ENCODE measurements around the gene TOP2A. TPM values are rescaled to one million over a fixed set of nuclear protein-coding genes. Genes with fewer than 3 reads are reported as not detected.

TOP2A gene
- total and polyA plus RNA-seq, 9 of the 15 experiments (the other 6 are each of a cell fraction or from before 2014, with no cell fraction given), result 133 to 347 (median 259) TPM

DNA sequence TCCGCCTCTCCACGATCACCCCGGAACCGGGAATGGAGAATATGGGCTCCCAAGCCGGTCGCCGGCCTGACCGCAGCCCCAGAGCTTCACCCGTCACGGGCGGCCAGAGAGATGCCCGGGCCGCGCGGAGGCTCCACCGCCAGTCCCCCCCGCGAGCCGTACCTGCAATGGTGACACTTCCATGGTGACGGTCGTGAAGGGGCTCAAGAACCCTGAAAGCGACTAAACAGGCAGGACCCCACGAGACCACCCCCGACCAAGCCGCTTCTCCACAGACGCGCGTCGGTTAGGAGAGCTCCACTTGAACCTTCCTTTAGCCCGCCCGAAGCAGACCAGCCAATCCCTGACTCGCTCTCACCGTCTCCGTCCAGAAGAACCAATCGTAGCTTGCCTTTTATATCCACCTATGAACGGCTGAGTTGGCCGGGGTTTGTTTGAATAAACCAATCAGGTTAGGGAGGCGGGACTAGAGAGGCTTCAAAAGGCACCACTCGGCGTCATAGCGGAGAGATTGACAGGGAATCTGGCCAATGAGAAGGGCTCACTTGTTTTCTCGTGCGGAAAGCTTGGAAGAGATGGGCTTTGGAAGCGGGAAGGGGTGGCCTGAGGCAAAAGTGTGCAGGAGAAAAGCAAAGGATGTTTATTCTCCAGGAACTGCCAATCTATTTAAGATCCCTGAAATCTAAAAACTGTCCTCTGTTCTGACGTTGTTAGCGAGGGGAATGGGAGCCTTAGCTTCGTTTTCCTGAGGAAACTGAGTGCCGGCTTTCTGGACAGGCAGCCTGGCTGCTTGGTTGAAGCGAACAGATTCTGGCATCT, at the start of gene TOP2A (continued):
- TF ChIP-seq ERF (CRISPR knock-in tag; IDR thresholded peaks at IDR 0.05) (no peak), ILF3 (IDR thresholded peaks at IDR 0.05; ENCODE audit: borderline replicate concordance) (no peak), BCOR (IDR thresholded peaks at IDR 0.05) (no peak), ZKSCAN8 (CRISPR knock-in tag; IDR thresholded peaks at IDR 0.05) (no peak), ZZZ3 (IDR thresholded peaks at IDR 0.05) (no peak), SMARCE1 (IDR thresholded peaks at IDR 0.05) (no peak), RBM39 (optimal IDR thresholded peaks at IDR 0.05; ENCODE audit: low read depth, low read length) (no peak), BDP1 (IDR thresholded peaks at IDR 0.05; ENCODE audit: insufficient read depth, insufficient read length) (no peak), ZFP1 (CRISPR knock-in tag; IDR thresholded peaks at IDR 0.05) (no peak), ATF1 (CRISPR knock-in tag; IDR thresholded peaks at IDR 0.05) (no peak), ATF1 (tag; IDR thresholded peaks at IDR 0.05) (peak; percentile 89), ZNF561 (CRISPR knock-in tag; conservative IDR thresholded peaks at IDR 0.05) (no peak), DPF2 (IDR thresholded peaks at IDR 0.05) (no peak; the same call in 1 of the 2 replicates), NFATC3 (IDR thresholded peaks at IDR 0.05) (no peak), SPI1 (IDR thresholded peaks at IDR 0.05; ENCODE audit: borderline replicate concordance, low read depth, low read length) (no peak), BRCA1 (IDR thresholded peaks at IDR 0.05) (no peak), BRCA1 (CRISPR knock-in tag; IDR thresholded peaks at IDR 0.05) (no peak), NCOA1 (IDR thresholded peaks at IDR 0.05; ENCODE audit: low read depth) (no peak), CREB1 (IDR thresholded peaks at IDR 0.05) (peak; percentile 73), CREB1 (CRISPR knock-in tag; IDR thresholded peaks at IDR 0.05) (peak; percentile 79), POLR3A (IDR thresholded peaks at IDR 0.05; ENCODE audit: borderline replicate concordance, extremely low read depth, insufficient read depth, insufficient read length) (no peak)
- TF ChIP-seq, protein P1, sequence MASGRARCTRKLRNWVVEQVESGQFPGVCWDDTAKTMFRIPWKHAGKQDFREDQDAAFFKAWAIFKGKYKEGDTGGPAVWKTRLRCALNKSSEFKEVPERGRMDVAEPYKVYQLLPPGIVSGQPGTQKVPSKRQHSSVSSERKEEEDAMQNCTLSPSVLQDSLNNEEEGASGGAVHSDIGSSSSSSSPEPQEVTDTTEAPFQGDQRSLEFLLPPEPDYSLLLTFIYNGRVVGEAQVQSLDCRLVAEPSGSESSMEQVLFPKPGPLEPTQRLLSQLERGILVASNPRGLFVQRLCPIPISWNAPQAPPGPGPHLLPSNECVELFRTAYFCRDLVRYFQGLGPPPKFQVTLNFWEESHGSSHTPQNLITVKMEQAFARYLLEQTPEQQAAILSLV (tag; IDR thresholded peaks at IDR 0.05), result no peak
- TF ChIP-seq, protein P2, sequence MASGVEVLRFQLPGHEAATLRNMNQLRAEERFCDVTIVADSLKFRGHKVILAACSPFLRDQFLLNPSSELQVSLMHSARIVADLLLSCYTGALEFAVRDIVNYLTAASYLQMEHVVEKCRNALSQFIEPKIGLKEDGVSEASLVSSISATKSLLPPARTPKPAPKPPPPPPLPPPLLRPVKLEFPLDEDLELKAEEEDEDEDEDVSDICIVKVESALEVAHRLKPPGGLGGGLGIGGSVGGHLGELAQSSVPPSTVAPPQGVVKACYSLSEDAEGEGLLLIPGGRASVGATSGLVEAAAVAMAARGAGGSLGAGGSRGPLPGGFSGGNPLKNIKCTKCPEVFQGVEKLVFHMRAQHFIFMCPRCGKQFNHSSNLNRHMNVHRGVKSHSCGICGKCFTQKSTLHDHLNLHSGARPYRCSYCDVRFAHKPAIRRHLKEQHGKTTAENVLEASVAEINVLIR (CRISPR knock-in tag; IDR thresholded peaks at IDR 0.05), result no peak
- TF ChIP-seq, protein P3, sequence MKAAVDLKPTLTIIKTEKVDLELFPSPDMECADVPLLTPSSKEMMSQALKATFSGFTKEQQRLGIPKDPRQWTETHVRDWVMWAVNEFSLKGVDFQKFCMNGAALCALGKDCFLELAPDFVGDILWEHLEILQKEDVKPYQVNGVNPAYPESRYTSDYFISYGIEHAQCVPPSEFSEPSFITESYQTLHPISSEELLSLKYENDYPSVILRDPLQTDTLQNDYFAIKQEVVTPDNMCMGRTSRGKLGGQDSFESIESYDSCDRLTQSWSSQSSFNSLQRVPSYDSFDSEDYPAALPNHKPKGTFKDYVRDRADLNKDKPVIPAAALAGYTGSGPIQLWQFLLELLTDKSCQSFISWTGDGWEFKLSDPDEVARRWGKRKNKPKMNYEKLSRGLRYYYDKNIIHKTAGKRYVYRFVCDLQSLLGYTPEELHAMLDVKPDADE (conservative IDR thresholded peaks at IDR 0.05; ENCODE audit: control insufficient read depth, low read depth, low read length), result 0 out of 2 replicates have a peak, but pooled peaks have one; percentile 6
- TF ChIP-seq, protein P4, sequence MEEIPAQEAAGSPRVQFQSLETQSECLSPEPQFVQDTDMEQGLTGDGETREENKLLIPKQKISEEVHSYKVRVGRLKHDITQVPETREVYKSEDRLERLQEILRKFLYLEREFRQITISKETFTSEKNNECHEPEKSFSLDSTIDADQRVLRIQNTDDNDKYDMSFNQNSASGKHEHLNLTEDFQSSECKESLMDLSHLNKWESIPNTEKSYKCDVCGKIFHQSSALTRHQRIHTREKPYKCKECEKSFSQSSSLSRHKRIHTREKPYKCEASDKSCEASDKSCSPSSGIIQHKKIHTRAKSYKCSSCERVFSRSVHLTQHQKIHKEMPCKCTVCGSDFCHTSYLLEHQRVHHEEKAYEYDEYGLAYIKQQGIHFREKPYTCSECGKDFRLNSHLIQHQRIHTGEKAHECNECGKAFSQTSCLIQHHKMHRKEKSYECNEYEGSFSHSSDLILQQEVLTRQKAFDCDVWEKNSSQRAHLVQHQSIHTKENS (CRISPR knock-in tag; IDR thresholded peaks at IDR 0.05), result no peak
- TF ChIP-seq, protein P5, sequence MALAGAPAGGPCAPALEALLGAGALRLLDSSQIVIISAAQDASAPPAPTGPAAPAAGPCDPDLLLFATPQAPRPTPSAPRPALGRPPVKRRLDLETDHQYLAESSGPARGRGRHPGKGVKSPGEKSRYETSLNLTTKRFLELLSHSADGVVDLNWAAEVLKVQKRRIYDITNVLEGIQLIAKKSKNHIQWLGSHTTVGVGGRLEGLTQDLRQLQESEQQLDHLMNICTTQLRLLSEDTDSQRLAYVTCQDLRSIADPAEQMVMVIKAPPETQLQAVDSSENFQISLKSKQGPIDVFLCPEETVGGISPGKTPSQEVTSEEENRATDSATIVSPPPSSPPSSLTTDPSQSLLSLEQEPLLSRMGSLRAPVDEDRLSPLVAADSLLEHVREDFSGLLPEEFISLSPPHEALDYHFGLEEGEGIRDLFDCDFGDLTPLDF (CRISPR knock-in tag; IDR thresholded peaks at IDR 0.05), result peak; percentile 71; the same call in 1 of the 2 replicates
